CD1c-positive myeloid dendritic cell (primary cell): ENCODE measurements around the gene MAML1.
"Not testable (repeated sequence)": the region's sequence is repeated elsewhere in the genome, so short reads cannot be mapped to it uniquely, and the experiment has no call there.

Source experiments
- DNase-seq: peaks from one replicate; pipeline ENCODE4 v3.0.0-alpha.2; 2016; ENCODE audit errors: extremely low spot score

MAML1 gene

DNA sequence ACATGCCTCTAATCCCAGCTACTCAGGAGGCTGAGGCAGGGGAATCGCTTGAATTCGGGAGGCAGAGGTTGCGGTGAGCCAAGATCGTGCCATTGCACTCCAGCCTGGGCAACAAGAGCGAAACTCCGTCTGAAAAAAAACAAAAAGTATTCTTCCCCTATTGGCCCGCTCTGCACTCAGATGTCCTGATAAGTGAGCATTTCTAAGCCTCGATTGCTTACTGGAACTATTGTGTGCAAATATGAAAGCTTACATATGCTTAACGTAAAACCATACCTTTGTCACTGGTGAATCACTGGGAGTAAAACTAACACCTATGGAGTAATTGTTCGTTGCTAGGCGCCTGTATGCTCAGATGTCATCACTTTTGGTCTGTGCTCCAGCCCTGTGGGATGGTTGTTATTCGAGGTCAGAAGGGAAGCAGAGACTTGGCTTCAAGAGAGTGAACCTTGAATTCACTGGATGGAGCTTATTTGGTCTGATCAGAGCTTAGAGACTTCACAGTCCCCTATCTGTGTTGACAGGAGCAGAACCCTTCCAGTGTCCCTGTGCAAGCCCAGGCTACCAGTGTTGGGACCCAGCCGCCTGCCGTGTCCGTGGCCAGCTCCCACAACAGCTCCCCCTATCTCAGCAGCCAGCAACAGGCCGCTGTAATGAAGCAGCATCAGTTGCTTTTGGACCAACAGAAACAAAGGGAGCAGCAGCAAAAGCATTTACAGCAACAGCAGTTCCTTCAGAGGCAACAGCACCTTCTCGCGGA, 35.9 kb downstream of the MAML1 start:
- DNase-seq, result no peak

GRCh38 chr5:179769271-179769670, 36.6 kb downstream of the MAML1 start:
- peak; percentile 74 for DNase-seq

DNA sequence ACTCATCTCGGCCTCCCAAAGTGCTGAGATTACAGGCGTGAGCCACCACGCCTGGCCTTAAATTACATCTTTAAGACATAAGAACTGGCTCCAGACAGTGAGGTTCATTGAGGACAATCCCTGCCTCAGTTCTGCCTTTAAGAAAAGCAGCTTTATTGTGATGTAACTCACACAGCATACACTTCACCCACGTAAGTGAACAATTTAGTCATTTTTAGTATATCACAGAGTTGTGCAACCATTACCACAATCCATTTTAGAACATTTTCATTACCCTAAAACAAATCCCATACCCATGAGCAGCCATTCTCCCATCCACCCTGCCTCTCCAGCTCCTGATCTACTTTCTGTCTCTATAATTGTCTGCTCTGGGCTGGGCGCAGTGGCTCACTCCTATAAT, 37.2 kb downstream of the MAML1 start:
- peak; percentile 73 for DNase-seq

- peak; percentile 46 for DNase-seq
These were observed 38.8 kb downstream of the MAML1 start for GRCh38 chr5:179771311-179771895.

- DNase-seq, result no peak
These were observed 39.7 kb downstream of the MAML1 start for GRCh38 chr5:179772351-179772750.

GRCh38 chr5:179773686-179774040, 41.0 kb downstream of the MAML1 start:
- no peak for DNase-seq

DNA sequence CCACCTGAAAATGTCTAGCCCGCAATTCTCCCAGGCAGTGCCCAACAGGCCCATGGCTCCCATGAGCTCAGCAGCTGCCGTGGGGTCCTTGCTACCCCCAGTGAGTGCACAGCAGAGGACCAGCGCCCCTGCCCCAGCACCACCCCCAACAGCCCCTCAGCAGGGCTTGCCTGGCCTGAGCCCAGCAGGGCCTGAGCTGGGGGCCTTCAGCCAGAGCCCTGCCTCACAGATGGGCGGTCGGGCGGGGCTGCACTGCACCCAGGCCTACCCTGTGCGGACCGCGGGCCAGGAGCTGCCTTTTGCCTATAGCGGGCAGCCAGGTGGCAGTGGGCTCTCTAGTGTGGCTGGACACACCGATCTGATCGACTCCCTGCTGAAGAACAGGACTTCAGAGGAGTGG, 41.8 kb downstream of the MAML1 start:
- no peak for DNase-seq

GRCh38 chr5:179776411-179776938, 43.9 kb downstream of the MAML1 start:
- DNase-seq, result peak; percentile 73

DNA sequence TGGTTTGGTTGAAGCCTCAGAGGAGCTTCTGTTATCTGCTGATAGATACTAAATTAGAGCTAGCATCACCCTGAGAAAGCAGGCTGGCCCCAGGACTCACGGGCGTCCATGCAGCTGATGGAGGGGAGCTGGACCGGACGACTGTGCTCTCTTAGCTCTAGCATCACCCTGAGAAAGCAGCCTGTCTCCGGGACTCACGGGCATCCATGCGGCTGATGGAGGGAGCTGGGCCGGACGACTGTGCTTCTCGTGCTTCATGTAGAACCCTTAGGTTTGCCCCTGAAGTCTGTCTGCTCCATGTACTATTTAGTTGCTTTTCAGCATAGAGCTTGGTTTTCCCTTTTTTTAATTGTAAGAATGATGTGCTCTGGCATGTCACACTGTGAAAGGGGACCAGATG, 44.8 kb downstream of the MAML1 start:
- DNase-seq, result no peak

- peak; percentile 86 for DNase-seq
These were observed 45.3 kb downstream of the MAML1 start for GRCh38 chr5:179777909-179778308.

- DNase-seq, result no peak
These were observed 46.0 kb downstream of the MAML1 start for GRCh38 chr5:179778591-179778990.

DNA sequence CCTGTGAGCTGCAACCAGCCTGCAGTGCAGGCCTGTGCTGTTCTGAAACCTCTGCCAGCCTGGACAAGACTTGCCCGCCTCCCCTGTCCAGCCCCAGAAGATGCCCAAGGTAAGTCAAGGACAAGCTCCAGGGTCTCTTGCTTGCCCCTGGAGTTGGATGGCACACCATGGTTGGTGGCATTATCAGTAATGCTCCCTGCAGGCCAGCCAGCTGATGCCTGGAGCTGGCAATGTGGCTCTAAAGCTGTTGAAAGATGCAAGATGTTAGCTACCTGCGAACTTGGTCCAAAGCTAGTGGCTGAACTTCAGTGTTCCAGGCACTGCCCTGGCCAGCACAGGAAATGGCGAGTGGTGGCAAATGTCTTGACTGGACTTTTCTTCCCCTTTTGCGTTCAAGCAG, 47.2 kb downstream of the MAML1 start:
- no peak for DNase-seq

DNA sequence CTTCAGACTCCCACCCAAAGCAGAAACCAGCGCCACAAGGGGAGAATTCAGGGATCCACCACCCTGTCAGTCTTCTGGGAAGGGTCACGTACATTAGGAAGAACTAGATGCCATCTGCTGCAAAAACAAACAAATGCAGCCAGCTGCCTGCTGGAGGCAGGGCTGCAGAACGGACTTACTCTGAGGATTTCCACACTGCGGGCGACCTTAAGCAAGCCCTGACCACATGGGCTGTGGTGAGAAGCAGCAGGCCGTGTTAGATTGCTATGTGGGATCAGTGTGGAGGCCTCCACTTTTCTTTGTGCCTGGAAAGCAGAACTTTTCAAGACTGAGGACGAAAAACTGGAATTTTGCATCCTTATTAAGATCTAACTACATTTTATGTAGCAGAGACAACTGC, 47.7 kb downstream of the MAML1 start:
- DNase-seq, result peak; percentile 65

DNA sequence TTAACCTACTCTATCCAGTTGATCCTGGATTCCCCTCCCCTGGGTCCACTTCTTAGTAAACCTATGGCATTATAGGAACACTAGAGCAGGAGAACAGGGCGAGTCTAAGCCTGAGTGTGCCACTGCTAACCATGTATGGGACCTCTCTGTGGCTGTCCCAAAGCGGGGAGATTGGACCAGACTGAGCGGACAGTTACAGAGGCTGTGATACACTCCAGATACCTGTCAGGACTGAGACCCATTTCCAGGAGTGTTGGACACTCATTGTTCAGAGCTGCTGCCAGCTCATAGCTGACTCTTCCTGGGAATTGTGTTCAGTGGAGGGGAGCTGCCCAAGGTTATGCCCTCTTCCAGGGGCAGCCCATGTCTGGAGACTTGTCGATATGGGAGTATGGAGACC, 49.2 kb downstream of the MAML1 start:
- DNase-seq, result no peak

DNA sequence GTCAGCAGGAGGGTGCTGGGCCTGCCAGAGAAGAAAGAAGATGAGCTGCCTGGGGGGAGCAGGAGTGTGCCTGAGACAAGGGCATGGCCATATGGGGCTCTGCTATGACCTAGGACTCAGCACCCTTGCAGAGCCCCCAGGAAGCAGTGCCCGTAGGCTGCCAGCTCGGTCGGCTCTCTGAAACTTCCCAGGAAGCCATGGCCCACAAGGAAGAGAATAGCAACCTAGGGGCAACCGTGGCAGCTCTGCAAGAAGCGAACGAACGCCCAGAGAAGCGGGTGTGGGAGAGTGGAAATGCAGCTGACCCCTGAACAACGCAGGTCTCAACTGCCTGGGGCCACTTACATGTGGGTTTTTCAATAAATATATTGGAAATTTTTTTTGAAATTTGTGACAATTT, 50.5 kb downstream of the MAML1 start:
- no peak for DNase-seq

DNA sequence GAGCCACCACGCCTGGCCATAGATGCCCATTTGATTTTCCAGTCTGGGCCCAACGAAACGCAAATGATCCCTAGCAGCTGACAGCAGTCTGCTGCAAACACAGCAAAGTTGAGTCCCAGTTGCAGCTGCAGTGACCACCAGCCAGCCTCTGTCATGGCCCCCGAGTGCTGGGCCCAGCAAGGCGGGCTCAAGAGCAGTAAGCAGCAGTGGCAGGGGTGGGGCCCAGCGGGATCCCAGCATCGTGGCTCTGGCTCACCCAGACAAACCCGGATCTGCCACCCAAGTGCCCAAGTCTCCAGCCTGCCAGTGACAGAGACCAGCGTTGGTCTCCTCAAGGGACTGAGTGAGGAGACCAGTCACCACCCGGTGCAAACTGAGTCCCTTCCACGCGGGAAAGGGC, 54.2 kb downstream of the MAML1 start:
- DNase-seq, result no peak

DNA sequence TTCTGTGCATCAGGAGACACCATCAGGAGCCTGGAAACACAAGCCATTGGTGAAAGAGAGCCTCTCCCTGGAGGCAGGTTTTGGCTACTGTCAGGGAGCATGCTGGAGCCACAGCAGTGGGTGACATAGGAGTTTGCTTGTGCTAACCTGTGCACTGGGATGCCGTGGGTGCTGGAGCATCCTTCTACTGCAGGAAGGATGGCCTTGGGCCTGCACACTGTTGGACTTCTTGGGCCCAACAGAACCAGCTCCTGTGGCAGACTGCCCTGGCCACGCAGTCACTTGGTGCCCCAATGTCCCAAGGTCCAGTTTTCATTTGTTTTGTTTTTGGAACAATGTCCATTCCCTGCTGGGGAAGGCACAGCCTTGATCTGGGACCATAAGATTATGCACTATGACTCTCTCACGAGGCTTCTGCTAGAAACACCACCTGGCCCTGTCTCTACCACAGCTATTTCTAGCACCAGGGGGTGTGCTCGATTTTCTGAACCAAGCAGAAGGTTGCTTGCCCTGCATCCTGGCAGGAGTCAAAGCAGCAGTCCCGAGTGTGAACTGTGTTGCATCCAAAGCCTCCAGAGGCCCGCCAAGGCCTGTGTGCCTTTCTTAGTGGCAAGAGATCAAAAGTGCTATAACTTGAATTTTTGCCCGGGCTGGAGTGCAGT, 55.7 kb downstream of the MAML1 start:
- DNase-seq, result no peak

DNA sequence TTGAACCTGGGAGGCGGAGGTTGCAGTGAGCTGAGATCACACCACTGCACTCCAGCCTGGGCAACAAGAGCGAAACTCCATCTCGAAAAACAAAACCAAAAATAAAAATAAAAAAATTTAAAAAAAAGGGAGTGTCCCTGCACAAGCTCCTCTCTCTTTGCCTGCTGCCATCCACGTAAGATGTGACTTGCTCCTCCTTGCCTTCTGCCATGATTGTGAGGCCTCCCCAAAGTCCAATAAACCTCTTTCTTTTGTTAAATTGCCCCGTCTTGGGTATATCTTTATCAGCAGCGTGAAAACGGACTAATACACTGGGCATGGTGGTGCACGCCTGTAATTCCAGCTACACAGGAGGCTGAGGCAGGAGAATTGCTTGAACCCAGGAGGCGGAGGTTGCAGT, 56.7 kb downstream of the MAML1 start:
- DNase-seq, result not testable (repeated sequence)

DNA sequence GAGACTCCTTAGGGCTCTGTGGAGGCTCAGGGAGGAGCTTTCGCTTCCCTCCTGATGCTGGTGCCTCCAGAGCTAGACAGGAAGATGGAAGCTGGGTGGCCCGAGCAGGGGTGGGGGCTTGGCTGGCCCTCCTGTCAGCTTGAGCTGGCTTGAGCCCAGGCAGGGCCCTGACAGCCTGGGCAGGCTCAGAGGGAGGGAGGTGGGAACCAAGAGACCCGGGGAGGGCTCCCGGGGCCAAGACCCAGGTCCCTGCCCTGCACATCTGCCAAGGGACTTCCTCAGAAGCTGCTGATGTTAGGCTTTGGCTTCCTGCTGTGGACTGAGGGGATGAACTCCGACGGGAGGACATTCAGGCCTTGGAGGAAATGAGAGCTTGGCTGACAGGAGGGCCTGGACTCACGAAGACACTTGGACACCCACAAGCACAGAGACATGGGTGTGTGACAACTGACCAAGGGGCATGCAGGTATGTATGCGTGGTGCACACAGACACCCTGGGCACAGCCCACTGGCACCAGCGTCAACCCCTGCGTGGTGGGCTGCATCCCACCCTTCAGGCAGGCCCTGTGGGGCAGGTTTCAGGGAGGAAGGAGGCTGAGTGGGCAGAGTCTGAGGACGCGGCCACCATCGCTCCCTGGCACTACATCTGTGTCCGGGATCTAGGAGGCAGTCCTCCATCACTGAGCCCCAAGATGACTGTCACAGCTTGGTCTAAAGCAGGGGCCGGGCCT, 59.4 kb downstream of the MAML1 start:
- peak; percentile 57 for DNase-seq

DNA sequence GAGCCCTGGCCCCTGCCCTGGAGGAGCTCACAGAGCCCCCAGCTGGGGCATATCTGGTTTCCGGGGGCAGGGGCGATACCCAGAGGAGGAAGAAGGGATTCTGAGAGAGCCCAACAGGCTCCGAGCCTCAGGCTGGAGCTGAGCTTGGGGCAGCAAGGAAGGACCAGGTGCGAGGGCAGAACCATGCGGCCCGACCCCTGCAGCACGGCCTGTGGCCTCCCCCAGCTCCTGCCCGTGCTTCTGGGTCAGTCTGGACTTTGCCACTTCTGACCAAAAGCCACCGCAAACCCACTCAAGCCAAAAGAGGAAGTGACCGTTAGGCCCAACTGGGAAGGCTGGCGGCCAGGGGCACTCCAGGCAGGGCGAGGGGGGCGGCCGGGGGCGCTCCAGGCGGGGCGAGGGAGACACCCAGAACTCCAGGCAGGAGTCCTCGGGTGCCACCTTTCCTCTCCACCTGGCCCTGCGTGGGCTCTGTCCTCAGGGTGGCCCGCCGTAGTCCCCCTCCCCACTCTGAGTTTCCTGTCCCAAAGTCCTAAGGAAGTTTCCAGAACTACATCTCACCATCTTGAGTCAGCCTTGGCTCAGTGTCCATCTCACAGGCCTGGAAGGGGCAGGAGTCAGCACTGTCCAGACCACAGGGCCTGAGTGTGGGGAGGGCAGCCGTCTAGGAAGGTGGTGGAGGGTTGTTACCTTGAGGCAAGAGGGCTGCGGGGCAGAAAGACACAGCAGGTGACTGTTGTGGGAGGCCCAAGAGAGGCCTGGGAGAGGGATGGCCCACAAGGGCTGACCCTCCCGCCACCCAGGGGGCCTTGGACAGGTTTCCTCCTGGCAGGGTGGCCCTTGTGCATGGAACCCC, 60.2 kb downstream of the MAML1 start:
- DNase-seq, result peak; percentile 67

DNA sequence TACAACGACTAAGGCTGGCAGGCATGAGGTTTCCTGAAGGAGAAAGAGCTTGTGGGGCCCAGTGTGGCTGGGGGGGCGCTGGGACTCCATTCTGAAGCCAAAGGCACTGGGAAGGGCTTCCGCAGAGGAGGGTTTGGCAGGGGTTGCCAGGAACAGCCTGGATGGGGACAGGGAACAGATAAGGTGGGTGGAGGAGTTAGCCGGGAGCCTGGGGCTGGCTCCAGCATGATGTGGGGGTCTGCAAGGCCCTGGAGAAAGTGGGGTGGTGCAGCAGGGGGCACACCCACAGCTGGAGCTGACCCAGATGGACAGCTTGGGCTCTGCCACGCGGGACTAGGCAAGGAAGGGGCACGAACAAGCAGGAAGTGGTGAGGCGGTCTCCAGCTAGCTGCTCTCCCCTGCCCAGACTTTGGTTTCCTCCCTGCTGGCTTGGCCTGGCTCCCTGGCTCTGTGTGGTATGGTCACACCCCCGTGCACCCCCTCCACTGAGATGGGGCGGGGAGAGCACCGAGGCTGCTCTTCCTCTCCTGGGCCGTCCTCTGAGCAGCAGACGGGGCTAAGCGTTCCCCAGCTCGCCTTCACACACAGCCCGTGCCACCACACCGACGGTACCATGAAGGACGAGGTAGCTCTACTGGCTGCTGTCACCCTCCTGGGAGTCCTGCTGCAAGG, 61.0 kb downstream of the MAML1 start, which contains the start of gene LTC4S:
Gene LTC4S (plus strand): TSS at position 519 of the 672 bp plus-strand sequence. CDS start 95 bp downstream, at position 614.
- DNase-seq, result peak; percentile 67
